ENCODE data around the gene SPATC1L.

SPATC1L gene

DNA sequence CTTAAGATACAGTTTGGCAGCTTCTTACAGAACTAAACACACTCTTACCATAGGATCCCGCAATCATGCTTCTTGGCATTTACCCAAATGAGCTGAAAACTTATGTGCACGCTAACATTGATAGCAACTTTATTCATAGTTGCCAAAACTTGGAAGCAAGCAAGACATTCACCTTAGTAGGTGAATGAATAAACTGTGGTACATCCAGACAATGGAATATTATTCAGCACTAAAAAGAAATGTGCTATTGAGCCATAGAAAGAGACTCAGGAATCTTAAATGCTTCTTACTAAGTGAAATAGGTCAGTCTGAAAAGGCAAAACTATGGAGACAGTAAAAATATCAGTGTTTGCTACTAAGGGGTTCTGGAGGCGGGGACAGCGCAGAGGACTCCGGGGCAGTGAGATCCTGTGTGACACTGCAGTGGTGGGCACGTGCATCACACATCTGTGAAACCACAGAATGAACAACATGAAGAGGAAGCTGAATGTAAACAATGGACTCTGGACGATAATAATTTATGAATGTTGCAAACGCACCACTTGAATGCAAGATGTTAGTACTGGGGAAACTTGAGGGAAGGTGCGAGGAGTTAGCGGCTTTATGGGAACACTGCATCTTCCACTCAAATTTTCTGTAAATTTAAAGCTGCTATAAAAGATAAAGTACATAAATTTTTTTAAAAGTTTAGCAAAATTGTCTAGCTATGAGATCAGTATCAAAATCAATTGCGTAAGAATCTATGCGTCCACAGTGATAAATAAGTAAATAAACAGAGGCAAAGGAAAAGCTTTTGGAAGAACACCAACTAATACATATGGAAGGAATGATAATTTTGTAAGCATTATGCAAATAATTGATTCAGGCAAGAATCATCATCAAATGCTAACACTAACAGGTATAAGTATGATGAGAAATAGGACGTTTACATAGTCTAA, 15.4 kb upstream of the SPATC1L start:
- H3K27ac ChIP-seq (ENCODE audit: insufficient read depth, low read length, poor library complexity, severe bottlenecking): no peak overlapping the region
- H3K27me3 ChIP-seq (replicated peaks; ENCODE audit: control insufficient read depth, insufficient read depth, low read length, poor library complexity, severe bottlenecking): no peaks in the 10 kb centered on the region
- H3K4me3 ChIP-seq (ENCODE audit: insufficient read depth, low read depth, low read length, poor library complexity, severe bottlenecking): no peak overlapping the region
- H3K36me3 ChIP-seq (ENCODE audit: control insufficient read depth, insufficient read depth, low read length): peaks cover 20% of the 10 kb centered on the region
- no peak for DNase-seq
- no peaks in the 10 kb centered on the region for H3K4me1 ChIP-seq (ENCODE audit: control insufficient read depth, insufficient read depth, low read length, poor library complexity, severe bottlenecking)
- no peaks in the 10 kb centered on the region for H3K9me3 ChIP-seq (ENCODE audit: control insufficient read depth, low read length)

DNA sequence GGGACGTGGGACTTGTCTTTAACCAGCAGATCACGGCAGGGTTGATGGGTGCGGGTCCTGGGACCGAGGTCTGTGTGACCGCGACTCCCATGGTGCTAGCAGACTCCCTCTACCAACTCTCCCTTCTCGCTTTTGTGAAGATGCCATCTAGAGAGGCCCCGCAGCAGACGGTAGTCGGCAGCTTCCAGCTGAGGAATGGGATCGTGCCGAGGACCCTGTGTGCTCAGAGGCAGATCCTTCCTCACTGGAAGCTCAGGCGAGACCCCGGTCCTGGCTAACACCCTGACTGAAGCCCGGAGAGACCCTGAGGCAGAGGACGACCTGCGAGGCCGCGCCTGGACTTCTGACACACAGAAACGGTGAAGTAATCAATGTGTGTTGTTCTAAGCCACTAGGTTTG, 12.5 kb upstream of the SPATC1L start:
- no peak for DNase-seq
- peaks cover 32% of the 10 kb centered on the region for H3K36me3 ChIP-seq (ENCODE audit: control insufficient read depth, insufficient read depth, low read length)
- H3K4me3 ChIP-seq (ENCODE audit: insufficient read depth, low read depth, low read length, poor library complexity, severe bottlenecking): no peak overlapping the region
- H3K9me3 ChIP-seq (ENCODE audit: control insufficient read depth, low read length): no peaks in the 10 kb centered on the region
- H3K27me3 ChIP-seq (replicated peaks; ENCODE audit: control insufficient read depth, insufficient read depth, low read length, poor library complexity, severe bottlenecking): no peaks in the 10 kb centered on the region
- no peak overlapping the region for H3K27ac ChIP-seq (ENCODE audit: insufficient read depth, low read length, poor library complexity, severe bottlenecking)
- no peaks in the 10 kb centered on the region for H3K4me1 ChIP-seq (ENCODE audit: control insufficient read depth, insufficient read depth, low read length, poor library complexity, severe bottlenecking)

DNA sequence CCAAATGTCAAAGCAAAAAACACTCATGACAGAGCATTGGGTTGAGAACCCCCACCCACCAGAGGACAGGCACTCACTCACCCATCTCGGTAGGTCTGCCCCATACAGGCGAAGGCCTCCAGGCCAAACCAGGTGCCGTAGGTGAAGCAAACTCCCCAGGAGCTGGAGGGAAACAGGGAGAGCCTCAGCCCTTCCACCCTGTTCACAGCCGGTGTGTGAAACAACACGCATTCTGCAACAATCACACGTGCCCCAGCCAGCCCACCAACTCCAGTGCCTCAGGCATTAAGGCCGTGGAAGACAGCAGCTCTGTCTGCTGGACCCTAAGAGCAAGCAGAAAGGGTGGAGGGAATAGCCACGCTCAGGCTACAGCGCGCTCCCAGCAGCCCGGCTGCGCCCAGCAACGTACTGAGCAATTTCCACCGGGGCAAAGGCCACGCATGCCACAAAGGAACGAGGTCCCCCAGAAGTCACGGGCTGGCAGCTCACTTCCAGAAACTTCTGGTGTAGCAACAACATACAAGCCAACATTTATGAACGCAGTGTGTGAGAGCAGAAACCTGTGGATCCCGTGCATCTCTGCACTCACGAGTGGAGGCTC, 11.4 kb upstream of the SPATC1L start:
- Histone ChIP-seq H3K4me3 (ENCODE audit: insufficient read depth, low read depth, low read length, poor library complexity, severe bottlenecking) (no peak overlapping the region), H3K36me3 (ENCODE audit: control insufficient read depth, insufficient read depth, low read length) (peaks cover 32% of the 10 kb centered on the region), H3K27ac (ENCODE audit: insufficient read depth, low read length, poor library complexity, severe bottlenecking) (no peak overlapping the region), H3K9me3 (ENCODE audit: control insufficient read depth, low read length) (no peaks in the 10 kb centered on the region), H3K27me3 (replicated peaks; ENCODE audit: control insufficient read depth, insufficient read depth, low read length, poor library complexity, severe bottlenecking) (no peaks in the 10 kb centered on the region), H3K4me1 (ENCODE audit: control insufficient read depth, insufficient read depth, low read length, poor library complexity, severe bottlenecking) (no peaks in the 10 kb centered on the region)
- DNase-seq: no peak

DNA sequence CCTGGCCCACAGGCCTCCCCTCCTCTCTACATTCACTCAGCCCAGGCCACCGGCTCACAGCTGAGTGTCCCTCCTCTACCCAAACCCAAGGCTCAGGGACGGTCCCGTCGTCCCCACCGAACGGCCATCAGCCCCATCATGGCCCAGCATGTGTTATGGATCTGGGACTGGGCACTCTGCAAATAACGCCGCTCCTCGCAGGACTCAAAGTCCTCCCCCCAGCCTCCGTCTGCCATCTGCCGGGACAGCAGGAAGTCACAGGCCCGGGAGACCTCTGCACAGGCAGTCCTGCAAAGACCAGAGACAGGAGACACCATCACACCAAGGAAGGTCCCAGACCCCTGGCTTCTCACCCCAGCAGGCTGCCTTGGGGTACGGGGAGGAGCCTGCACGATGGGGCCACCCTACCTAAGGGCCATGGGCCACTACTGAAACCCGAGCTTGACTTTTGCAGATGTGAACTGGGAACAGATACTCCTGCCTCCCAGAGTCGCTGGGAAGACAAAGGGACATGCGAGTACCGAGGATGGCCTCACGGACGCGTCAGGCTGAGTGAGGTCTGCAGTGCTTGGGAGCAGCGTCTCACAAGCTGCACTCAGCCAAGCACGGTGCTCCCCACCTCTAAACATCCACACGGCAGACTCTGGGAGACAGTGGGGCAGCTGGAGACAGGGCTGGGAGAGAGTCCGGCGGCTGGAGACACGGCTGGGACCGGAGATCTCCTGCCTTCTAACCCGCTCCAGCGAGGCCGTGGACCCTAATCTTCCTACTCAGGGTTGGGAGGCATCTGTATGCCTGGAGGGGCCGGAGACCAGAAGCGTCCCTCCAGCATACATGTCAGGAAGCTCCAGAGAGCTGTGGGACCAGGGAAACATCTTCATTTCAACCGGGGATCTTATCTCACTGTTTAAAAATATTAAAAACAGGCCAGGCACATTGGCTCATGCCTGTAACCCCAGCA, 10.4 kb upstream of the SPATC1L start:
- no peak overlapping the region for H3K27ac ChIP-seq (ENCODE audit: insufficient read depth, low read length, poor library complexity, severe bottlenecking)
- H3K4me3 ChIP-seq (ENCODE audit: insufficient read depth, low read depth, low read length, poor library complexity, severe bottlenecking): no peak overlapping the region
- H3K9me3 ChIP-seq (ENCODE audit: control insufficient read depth, low read length): no peaks in the 10 kb centered on the region
- H3K27me3 ChIP-seq (replicated peaks; ENCODE audit: control insufficient read depth, insufficient read depth, low read length, poor library complexity, severe bottlenecking): no peaks in the 10 kb centered on the region
- H3K4me1 ChIP-seq (ENCODE audit: control insufficient read depth, insufficient read depth, low read length, poor library complexity, severe bottlenecking): no peaks in the 10 kb centered on the region
- DNase-seq: no peak
- H3K36me3 ChIP-seq (ENCODE audit: control insufficient read depth, insufficient read depth, low read length): peaks cover 27% of the 10 kb centered on the region

DNA sequence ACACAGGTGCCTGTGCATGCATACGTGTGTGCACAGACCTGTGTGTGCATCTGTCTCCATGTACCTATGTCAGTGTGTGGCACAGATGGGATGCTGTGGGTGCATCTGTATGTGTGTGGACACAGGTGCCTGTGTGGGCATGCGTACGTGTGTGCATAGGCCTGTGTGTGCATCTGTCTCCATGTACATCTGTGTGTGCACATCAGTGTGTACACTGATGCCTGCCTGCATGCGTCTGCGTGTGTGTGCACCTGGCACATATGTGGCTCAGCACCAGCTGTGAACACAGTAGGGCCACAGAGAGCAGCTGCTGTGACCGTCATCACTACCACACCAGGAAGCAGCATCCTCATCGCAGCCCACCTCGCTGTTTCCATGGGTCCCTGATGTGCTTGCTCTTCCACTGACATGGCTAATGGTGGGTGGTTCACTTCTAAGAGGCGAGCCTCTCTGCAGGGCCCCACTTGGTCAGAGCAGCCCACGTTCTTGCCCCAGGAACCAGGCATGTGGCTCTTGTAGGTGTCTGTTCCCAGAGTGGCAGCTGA, 9.6 kb upstream of the SPATC1L start:
- no peaks in the 10 kb centered on the region for H3K27me3 ChIP-seq (replicated peaks; ENCODE audit: control insufficient read depth, insufficient read depth, low read length, poor library complexity, severe bottlenecking)
- DNase-seq: no peak
- no peaks in the 10 kb centered on the region for H3K4me1 ChIP-seq (ENCODE audit: control insufficient read depth, insufficient read depth, low read length, poor library complexity, severe bottlenecking)
- peaks cover 26% of the 10 kb centered on the region for H3K36me3 ChIP-seq (ENCODE audit: control insufficient read depth, insufficient read depth, low read length)
- no peak overlapping the region for H3K27ac ChIP-seq (ENCODE audit: insufficient read depth, low read length, poor library complexity, severe bottlenecking)
- H3K4me3 ChIP-seq (ENCODE audit: insufficient read depth, low read depth, low read length, poor library complexity, severe bottlenecking): no peak overlapping the region
- H3K9me3 ChIP-seq (ENCODE audit: control insufficient read depth, low read length): no peaks in the 10 kb centered on the region

DNA sequence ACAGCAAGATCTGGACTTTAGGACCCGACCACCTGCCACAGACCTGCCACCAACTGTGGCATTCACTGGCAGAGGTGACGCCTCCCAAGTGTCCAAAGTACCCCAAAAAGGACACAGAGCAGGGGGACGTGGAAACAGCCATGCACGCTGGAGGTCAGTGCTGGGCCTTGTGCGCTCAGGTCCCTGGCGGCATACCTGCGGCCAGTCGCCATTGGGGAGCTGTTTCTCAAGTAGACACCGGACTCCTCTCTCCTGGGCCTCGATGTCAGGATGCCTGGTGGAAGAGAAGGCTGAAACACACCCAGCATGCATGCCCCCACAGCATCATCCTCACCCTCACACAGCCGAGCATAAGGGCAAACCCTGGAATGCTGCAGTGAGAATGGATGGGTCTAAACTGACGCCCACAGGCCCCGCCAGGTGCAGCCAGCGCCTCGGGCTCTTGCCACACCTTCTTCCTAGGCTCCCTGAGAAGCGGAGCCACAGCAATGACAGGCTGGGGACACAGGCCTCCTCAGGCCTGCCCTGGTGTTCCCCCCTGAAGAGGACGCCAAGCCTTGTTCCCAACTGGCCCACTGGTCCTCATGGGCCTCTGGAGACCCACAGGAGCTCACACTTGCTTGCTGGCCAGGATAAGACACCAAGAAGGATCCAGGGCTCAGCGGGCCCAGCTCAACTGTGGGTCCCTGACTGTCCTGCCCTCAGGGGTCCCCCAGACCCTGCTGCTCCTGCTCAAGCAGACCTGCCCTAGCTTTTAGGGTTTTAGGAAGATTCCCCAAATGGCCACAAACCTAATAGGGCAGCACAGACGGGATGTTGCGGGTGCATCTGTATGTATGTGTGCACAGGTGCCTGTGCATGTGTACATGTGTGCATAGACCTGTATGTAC, 7.7 kb upstream of the SPATC1L start:
- Histone ChIP-seq H3K27me3 (replicated peaks; ENCODE audit: control insufficient read depth, insufficient read depth, low read length, poor library complexity, severe bottlenecking) (no peaks in the 10 kb centered on the region), H3K4me3 (ENCODE audit: insufficient read depth, low read depth, low read length, poor library complexity, severe bottlenecking) (no peak overlapping the region), H3K9me3 (ENCODE audit: control insufficient read depth, low read length) (no peaks in the 10 kb centered on the region), H3K36me3 (ENCODE audit: control insufficient read depth, insufficient read depth, low read length) (peaks cover 26% of the 10 kb centered on the region), H3K27ac (ENCODE audit: insufficient read depth, low read length, poor library complexity, severe bottlenecking) (no peak overlapping the region), H3K4me1 (ENCODE audit: control insufficient read depth, insufficient read depth, low read length, poor library complexity, severe bottlenecking) (no peaks in the 10 kb centered on the region)
- DNase-seq: no peak

DNA sequence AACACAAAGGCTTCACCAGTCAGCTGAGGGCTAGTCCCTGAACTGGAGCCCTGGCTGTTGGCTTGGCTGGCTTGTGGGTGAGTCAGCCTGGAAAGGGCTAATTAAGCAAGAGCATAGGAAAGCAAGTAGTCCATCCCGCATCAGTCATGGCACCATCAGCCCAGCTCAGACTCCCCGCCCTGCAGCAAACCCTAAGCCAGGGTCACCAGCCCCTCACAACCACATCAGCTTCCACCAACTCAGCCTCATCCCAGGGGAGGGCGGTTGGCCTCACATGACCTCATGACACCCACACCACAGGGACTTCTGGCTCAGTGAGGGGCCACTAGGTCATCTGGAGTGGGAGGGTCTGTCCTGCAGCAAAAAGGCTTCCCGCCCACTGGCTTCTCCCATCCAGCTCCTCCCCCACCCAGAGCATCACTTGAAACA, 7.0 kb upstream of the SPATC1L start:
- Histone ChIP-seq H3K27me3 (replicated peaks; ENCODE audit: control insufficient read depth, insufficient read depth, low read length, poor library complexity, severe bottlenecking) (no peaks in the 10 kb centered on the region), H3K9me3 (ENCODE audit: control insufficient read depth, low read length) (no peaks in the 10 kb centered on the region), H3K36me3 (ENCODE audit: control insufficient read depth, insufficient read depth, low read length) (peaks cover 26% of the 10 kb centered on the region), H3K27ac (ENCODE audit: insufficient read depth, low read length, poor library complexity, severe bottlenecking) (no peak overlapping the region), H3K4me1 (ENCODE audit: control insufficient read depth, insufficient read depth, low read length, poor library complexity, severe bottlenecking) (no peaks in the 10 kb centered on the region), H3K4me3 (ENCODE audit: insufficient read depth, low read depth, low read length, poor library complexity, severe bottlenecking) (no peak overlapping the region)
- no peak for DNase-seq

DNA sequence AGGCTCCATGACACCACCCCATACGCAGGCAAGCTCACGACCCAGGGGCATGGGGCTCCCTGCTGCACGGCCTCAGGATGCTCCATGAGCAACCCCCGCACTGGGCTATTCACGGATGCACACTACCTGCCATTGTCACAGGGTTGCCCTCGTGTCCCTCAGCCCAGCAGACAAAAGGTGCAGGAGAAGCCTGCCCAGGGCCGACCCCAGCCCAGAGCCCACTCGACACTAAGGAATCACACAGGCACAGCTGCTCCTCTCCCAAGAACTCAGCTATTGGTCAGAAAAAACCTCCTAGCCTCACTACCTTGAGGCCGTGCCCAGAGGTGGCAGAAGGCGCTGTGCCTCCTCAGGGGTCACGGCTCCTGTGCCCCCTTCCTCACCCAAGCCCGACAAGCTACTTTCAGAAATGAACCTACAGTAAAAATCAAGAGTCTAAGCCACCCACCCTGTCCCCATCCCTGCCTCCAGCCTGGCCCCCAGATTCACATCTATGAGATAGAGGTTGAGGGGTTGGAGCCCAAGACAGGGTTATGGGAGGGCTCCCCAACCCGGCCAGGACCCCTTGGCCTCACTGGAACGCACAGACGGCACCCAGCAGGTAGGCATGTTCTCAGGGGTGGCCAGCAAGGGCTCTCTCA, 6.4 kb upstream of the SPATC1L start:
- no peaks in the 10 kb centered on the region for H3K9me3 ChIP-seq (ENCODE audit: control insufficient read depth, low read length)
- no peak overlapping the region for H3K27ac ChIP-seq (ENCODE audit: insufficient read depth, low read length, poor library complexity, severe bottlenecking)
- H3K27me3 ChIP-seq (replicated peaks; ENCODE audit: control insufficient read depth, insufficient read depth, low read length, poor library complexity, severe bottlenecking): no peaks in the 10 kb centered on the region
- no peak overlapping the region for H3K4me3 ChIP-seq (ENCODE audit: insufficient read depth, low read depth, low read length, poor library complexity, severe bottlenecking)
- no peak for DNase-seq
- no peaks in the 10 kb centered on the region for H3K4me1 ChIP-seq (ENCODE audit: control insufficient read depth, insufficient read depth, low read length, poor library complexity, severe bottlenecking)
- peaks cover 22% of the 10 kb centered on the region for H3K36me3 ChIP-seq (ENCODE audit: control insufficient read depth, insufficient read depth, low read length)

Data from effector memory CD4-positive, alpha-beta T cell (primary cell).